NT2/D1 (cell line): ENCODE data around the gene IL4.

Experiments
- DNase-seq: peaks from one replicate; pipeline ENCODE4 v3.0.0-alpha.2; 2011; ENCODE audit warnings: low read depth, low spot score
- H3K27me3 ChIP-seq: 2 replicates; pipeline ENCODE4 v1.6.0; 2011; ENCODE audit warnings: mild to moderate bottlenecking; ENCODE audit not compliant: insufficient read length, insufficient read depth
- H3K36me3 ChIP-seq: 2 replicates; pipeline ENCODE4 v1.6.1; 2011; ENCODE audit warnings: mild to moderate bottlenecking, low read length, mixed read lengths; ENCODE audit not compliant: insufficient read depth, insufficient read length
- H3K4me1 ChIP-seq: 2 replicates; pipeline ENCODE4 v1.5.1; 2011; ENCODE audit not compliant: insufficient read depth, insufficient read length
- H3K4me3 ChIP-seq: 2 replicates; pipeline ENCODE4 v1.5.1; 2011; ENCODE audit warnings: low read depth; ENCODE audit not compliant: insufficient read length
- H3K9ac ChIP-seq: 2 replicates; pipeline ENCODE4 v1.6.0; 2011; ENCODE audit warnings: low read depth; ENCODE audit not compliant: insufficient read length
- H3K9me3 ChIP-seq: 2 replicates; pipeline ENCODE4 v1.5.1; 2011; ENCODE audit warnings: mild to moderate bottlenecking, low read length; ENCODE audit not compliant: insufficient read depth
- SUZ12 ChIP-seq: IDR thresholded peaks from 2 replicates; pipeline ENCODE4 v1.6.1; 2011; ENCODE audit not compliant: insufficient read length, insufficient read depth; ENCODE audit errors: extremely low read depth
- YY1 ChIP-seq: IDR thresholded peaks from 2 replicates; pipeline ENCODE4 v1.6.1; 2011; ENCODE audit not compliant: insufficient read length, insufficient read depth
- ZNF274 ChIP-seq: IDR thresholded peaks from 2 replicates; pipeline ENCODE4 v1.6.1; 2011; ENCODE audit warnings: mild to moderate bottlenecking, low read depth, low read length

The IL4 gene

GRCh38 chr5:132663771-132664695 lies 9.8 kb upstream of the IL4 start:
- Histone ChIP-seq H3K4me1 (peaks cover 7% of the 10 kb centered on the region), H3K36me3 (no peaks in the 10 kb centered on the region), H3K9ac (no peak overlapping the region), H3K9me3 (no peaks in the 10 kb centered on the region), H3K4me3 (no peak overlapping the region), H3K27me3 (no peaks in the 10 kb centered on the region)
- DNase-seq: no peak
- TF ChIP-seq SUZ12 (no peak), ZNF274 (no peak), YY1 (no peak)

GRCh38 chr5:132664696-132665209 lies 9.0 kb upstream of the IL4 start:
- no peak for DNase-seq
- peaks cover 10% of the 10 kb centered on the region for H3K4me1 ChIP-seq
- H3K4me3 ChIP-seq: no peak overlapping the region
- no peaks in the 10 kb centered on the region for H3K27me3 ChIP-seq
- no peak overlapping the region for H3K9ac ChIP-seq
- no peaks in the 10 kb centered on the region; the same call in 1 of the 2 replicates for H3K9me3 ChIP-seq
- no peaks in the 10 kb centered on the region for H3K36me3 ChIP-seq
- TF ChIP-seq YY1 (no peak), SUZ12 (no peak), ZNF274 (no peak)

DNA sequence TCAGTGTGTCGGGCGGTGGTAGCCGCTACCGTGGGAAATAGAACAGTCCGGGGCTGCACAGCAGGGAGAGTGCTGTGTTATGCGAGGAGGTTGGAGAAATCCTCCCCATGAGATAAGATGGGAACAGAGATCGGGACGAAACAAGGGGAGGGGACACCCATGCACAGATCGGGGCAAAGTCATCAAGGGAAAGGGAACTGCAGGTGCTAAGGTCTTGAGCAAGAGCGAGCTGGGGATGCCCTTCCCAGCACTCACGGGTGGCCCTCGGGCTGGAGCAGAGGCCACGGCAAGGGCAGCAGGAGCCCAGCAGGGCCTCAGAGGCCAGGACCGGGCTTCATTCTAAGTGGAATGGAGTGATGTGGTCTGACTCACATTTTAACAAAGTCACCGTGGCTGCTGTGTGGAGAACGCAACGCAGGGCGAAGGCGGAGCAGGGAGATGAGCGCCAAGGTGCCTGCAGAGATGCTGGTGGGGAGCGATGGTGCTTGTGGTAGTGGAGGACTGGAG lies 8.2 kb upstream of the IL4 start:
- Histone ChIP-seq H3K9me3 (no peaks in the 10 kb centered on the region; the same call in 1 of the 2 replicates), H3K4me1 (peaks cover 15% of the 10 kb centered on the region), H3K4me3 (no peak overlapping the region), H3K9ac (no peak overlapping the region), H3K36me3 (no peaks in the 10 kb centered on the region), H3K27me3 (no peaks in the 10 kb centered on the region)
- TF ChIP-seq YY1 (no peak), ZNF274 (no peak), SUZ12 (no peak)
- no peak for DNase-seq

DNA sequence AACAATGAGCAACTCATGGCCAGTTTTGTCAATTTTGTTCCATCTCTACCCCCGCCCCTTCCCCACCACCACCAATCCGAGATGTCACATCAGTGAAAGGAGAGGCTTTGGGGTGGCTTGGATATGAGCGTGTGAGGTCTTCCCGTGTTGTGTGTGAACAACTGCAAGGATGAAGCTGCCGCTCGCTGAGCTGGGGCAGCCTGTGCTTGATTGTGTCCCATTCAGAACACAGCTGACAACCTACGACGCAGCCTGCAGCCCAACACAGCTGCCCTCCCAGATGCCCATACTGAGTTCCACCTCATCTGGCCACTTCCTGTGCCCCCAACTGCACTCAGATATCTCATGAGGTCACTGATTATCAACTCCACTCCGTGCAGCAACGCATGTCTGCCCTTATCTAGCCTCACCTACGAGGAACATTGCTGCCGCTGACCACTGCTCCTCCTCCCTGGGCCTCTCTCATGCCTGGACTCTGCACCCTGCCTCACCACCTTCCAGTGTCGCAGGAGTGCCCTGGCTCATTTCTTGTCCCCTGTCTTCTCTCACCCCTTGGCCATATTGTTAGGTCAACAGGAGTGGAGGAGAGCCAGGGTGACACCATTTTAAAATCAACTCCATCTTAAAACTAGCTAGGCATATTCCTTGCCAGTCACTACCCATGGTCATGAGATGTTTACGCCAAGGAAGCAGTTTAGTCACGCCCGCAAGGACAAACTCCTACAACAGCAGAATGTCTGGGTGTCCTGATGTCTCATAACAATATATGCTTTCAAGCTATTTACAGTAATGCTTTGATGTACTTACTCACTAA lies 7.3 kb upstream of the IL4 start:
- Histone ChIP-seq H3K9me3 (peaks cover 5% of the 10 kb centered on the region; the same call in 1 of the 2 replicates), H3K36me3 (no peaks in the 10 kb centered on the region), H3K27me3 (no peaks in the 10 kb centered on the region), H3K4me1 (peaks cover 12% of the 10 kb centered on the region), H3K9ac (no peak overlapping the region), H3K4me3 (no peak overlapping the region)
- TF ChIP-seq SUZ12 (no peak), ZNF274 (no peak), YY1 (no peak)
- no peak for DNase-seq

GRCh38 chr5:132667309-132667708 lies 6.5 kb upstream of the IL4 start:
- TF ChIP-seq ZNF274 (no peak), SUZ12 (no peak), YY1 (no peak)
- DNase-seq: no peak
- no peak overlapping the region for H3K9ac ChIP-seq
- H3K4me3 ChIP-seq: no peak overlapping the region
- peaks cover 5% of the 10 kb centered on the region; the same call in 1 of the 2 replicates for H3K9me3 ChIP-seq
- no peaks in the 10 kb centered on the region for H3K36me3 ChIP-seq
- H3K4me1 ChIP-seq: peaks cover 12% of the 10 kb centered on the region
- H3K27me3 ChIP-seq: no peaks in the 10 kb centered on the region

- H3K27me3 ChIP-seq: no peaks in the 10 kb centered on the region
- no peak for DNase-seq
- H3K4me1 ChIP-seq: peaks cover 12% of the 10 kb centered on the region
- H3K36me3 ChIP-seq: no peaks in the 10 kb centered on the region
- peaks cover 5% of the 10 kb centered on the region; the same call in 1 of the 2 replicates for H3K9me3 ChIP-seq
- no peak overlapping the region for H3K9ac ChIP-seq
- no peak overlapping the region for H3K4me3 ChIP-seq
- TF ChIP-seq SUZ12: no peak
- no peak for TF ChIP-seq YY1
- no peak for TF ChIP-seq ZNF274
These were observed 5.8 kb upstream of the IL4 start for GRCh38 chr5:132667761-132668705.
